CD14-positive monocyte (primary cell): ENCODE data around the gene KCNQ1. TPM values are rescaled to one million over a fixed set of nuclear protein-coding genes. Genes with fewer than 3 reads are reported as not detected.

Experiments
- DNase-seq, 3 donors: peaks; one replicate each; pipeline ENCODE4 v3.0.0-alpha.2; 2011 to 2022
- H2AFZ ChIP-seq: 2 replicates; pipeline ENCODE4 v1.6.0; 2012; ENCODE audit warnings: mild to moderate bottlenecking, low read depth, low read length, inconsistent platforms; ENCODE audit not compliant: insufficient read depth, poor library complexity, severe bottlenecking
- H3K27ac ChIP-seq, 2 donors: 1 replicate in 1 of 2; 2 replicates in 1 of 2; pipeline ENCODE4 v1.5.1; 2012 to 2013; ENCODE audit warnings: low read length in 2 of 2, control low read depth in 1 of 2, inconsistent platforms in 1 of 2, low read depth in 1 of 2, mild to moderate bottlenecking in 1 of 2
- H3K27me3 ChIP-seq, 2 donors: one replicate each; pipeline versions ENCODE4 v1.6.0 to v1.6.1; 2011 to 2013; ENCODE audit warnings: low read length in 2 of 2; ENCODE audit not compliant: control insufficient read depth in 2 of 2, insufficient read depth in 2 of 2
- H3K36me3 ChIP-seq, 2 donors: replicated peaks in 1 of 2; 1 replicate in 1 of 2; 2 replicates in 1 of 2; pipeline versions ENCODE4 v1.5.1 to v1.6.1; 2012 to 2013; ENCODE audit warnings: low read length in 2 of 2, control low read depth in 1 of 2, inconsistent platforms in 1 of 2, mild to moderate bottlenecking in 1 of 2; ENCODE audit not compliant: insufficient read depth in 2 of 2, control insufficient read depth in 1 of 2
- H3K4me1 ChIP-seq, 2 donors: 1 replicate in 1 of 2; 2 replicates in 1 of 2; pipeline versions ENCODE4 v1.5.1 to v1.6.1; 2012 to 2013; ENCODE audit warnings: low read length in 2 of 2, control low read depth in 1 of 2, inconsistent platforms in 1 of 2, mild to moderate bottlenecking in 1 of 2, moderate library complexity in 1 of 2; ENCODE audit not compliant: insufficient read depth in 2 of 2, control insufficient read depth in 1 of 2
- H3K4me2 ChIP-seq: replicated peaks from 2 replicates; pipeline ENCODE3; 2012; ENCODE audit warnings: low read length, moderate library complexity, mild to moderate bottlenecking; ENCODE audit not compliant: poor library complexity, severe bottlenecking; ENCODE audit errors: extremely low read depth
- H3K4me3 ChIP-seq, 3 experiments: fragments of 200-600 bp in 1 of 3; sonication (generic) in 1 of 3; replicated peaks in 1 of 3; 1 replicate in 2 of 3; 2 replicates in 1 of 3; pipeline ENCODE4 v1.5.1; 2011 to 2013; ENCODE audit warnings: low read length in 3 of 3, mild to moderate bottlenecking in 3 of 3, control low read depth in 2 of 3, low read depth in 2 of 3, inconsistent platforms in 1 of 3, moderate library complexity in 1 of 3
- H3K79me2 ChIP-seq: 2 replicates; pipeline ENCODE4 v1.6.0; 2012; ENCODE audit warnings: mild to moderate bottlenecking, control low read depth, inconsistent platforms, low read length, moderate library complexity; ENCODE audit not compliant: insufficient read depth
- H3K9ac ChIP-seq: 2 replicates; pipeline ENCODE4 v1.6.0; 2017; ENCODE audit warnings: low read length, mild to moderate bottlenecking; ENCODE audit not compliant: insufficient read depth, poor library complexity, severe bottlenecking
- H3K9me3 ChIP-seq, 2 donors: replicated peaks in 1 of 2; 1 replicate in 1 of 2; 2 replicates in 1 of 2; pipeline versions ENCODE4 v1.5.1 to v1.6.1; 2012 to 2013; ENCODE audit warnings: low read length in 2 of 2, control low read depth in 1 of 2; ENCODE audit not compliant: control insufficient read depth in 1 of 2, insufficient read depth in 1 of 2
- H4K20me1 ChIP-seq: 2 replicates; pipeline ENCODE4 v1.6.0; 2012; ENCODE audit warnings: mild to moderate bottlenecking, low read length, control low read depth, moderate library complexity; ENCODE audit not compliant: insufficient read depth
- H3K27ac Mint-ChIP-seq, 7 donors: one replicate each; pipeline ENCODE4 v1.8.0; 2020; ENCODE audit warnings: mild to moderate bottlenecking in 7 of 7, mixed read lengths in 7 of 7, moderate library complexity in 6 of 7, inconsistent platforms in 2 of 7
- H3K27me3 Mint-ChIP-seq, 3 donors: one replicate each; pipeline ENCODE4 v1.8.0; 2021 to 2022; ENCODE audit warnings: low read depth in 3 of 3, mild to moderate bottlenecking in 3 of 3, mixed read lengths in 3 of 3, moderate library complexity in 3 of 3, inconsistent platforms in 1 of 3
- H3K36me3 Mint-ChIP-seq, 2 donors: one replicate each; pipeline ENCODE4 v1.8.0; 2020; ENCODE audit warnings: mixed read lengths in 2 of 2, inconsistent platforms in 1 of 2, mild to moderate bottlenecking in 1 of 2
- H3K4me1 Mint-ChIP-seq: one replicate; pipeline ENCODE4 v1.8.0; 2020; ENCODE audit warnings: mild to moderate bottlenecking, mixed read lengths
- H3K4me3 Mint-ChIP-seq, 2 donors: one replicate each; pipeline ENCODE4 v1.8.0; 2020; ENCODE audit warnings: mild to moderate bottlenecking in 2 of 2, mixed read lengths in 2 of 2, moderate library complexity in 1 of 2
- H3K9me3 Mint-ChIP-seq, 7 donors: one replicate each; pipeline ENCODE4 v1.8.0; 2020 to 2022; ENCODE audit warnings: mixed read lengths in 7 of 7, mild to moderate bottlenecking in 6 of 7, moderate library complexity in 6 of 7, inconsistent platforms in 2 of 7
- CTCF ChIP-seq: fragments of 200-600 bp; IDR thresholded peaks from one replicate; pipeline ENCODE4 v1.8.0; 2022; ENCODE audit warnings: antibody characterized with exemption, mild to moderate bottlenecking
- WGBS: methylation state at CpG from one replicate; pipeline ENCODE4 v1.1.5; 2013; ENCODE audit warnings: missing lambda C conversion rate; ENCODE audit not compliant: insufficient coverage; 5-methylcytosine and 5-hydroxymethylcytosine counted together
- intact Hi-C, 2 donors: fragments of 100-400 bp; cut with micrococcal nuclease; formaldehyde crosslinking; loops; one replicate each; pipeline versions ENCODE4 v1.15.0 to v1.15.1; 2023
- polyA plus RNA-seq, 3 donors: library from polyadenylated mRNA; depleted of rRNA in 1 of 3; unstranded in 2 of 3; stranded (reverse) in 1 of 3; fragments of 300-500 nt in 2 of 3; fragments of >200 nt in 1 of 3; fragmentation: Illumina TruSeq in 2 of 3; gene quantifications; 1 replicate in 2 of 3; 2 replicates in 1 of 3; pipeline ENCODE4 v1.2.3, GENCODE V29; 2012 to 2021

Gene KCNQ1
- polyA plus RNA-seq, 3 donors = 14.9 to 31.8 (median 21.6) TPM

GRCh38 chr11:2832533-2833020 lies 387.8 kb downstream of the KCNQ1 start:
- no peak overlapping the region for H3K27ac Mint-ChIP-seq
- peaks cover 38% of the 10 kb centered on the region for H3K4me1 Mint-ChIP-seq
- no peak for TF ChIP-seq CTCF
- Histone ChIP-seq H3K4me2 (no peak overlapping the region), H3K27me3 (no peaks in the 10 kb centered on the region), H3K27ac (no peak overlapping the region), H3K9ac (no peak overlapping the region), H3K4me1 (peaks cover 21 to 40% of the 10 kb centered on the region in 2 donors), H3K4me3 (no peak overlapping the region), H2AFZ (no peak overlapping the region), H3K36me3 (peaks cover 0 to 4% of the 10 kb centered on the region in 2 donors), H4K20me1 (peaks cover 51% of the 10 kb centered on the region), H3K79me2 (no peaks in the 10 kb centered on the region), H3K9me3 (peaks cover 7 to 11% of the 10 kb centered on the region in 2 donors)
- no peak for DNase-seq
- H3K4me3 Mint-ChIP-seq = no peak overlapping the region
- 75% methylated on average over 5 of the region's 8 CpGs for WGBS
- H3K27me3 Mint-ChIP-seq = peaks cover 4 to 11% (median 8%) of the 10 kb centered on the region in 3 donors
- peaks cover 11 to 17% (median 14%) of the 10 kb centered on the region in 7 donors for H3K9me3 Mint-ChIP-seq
- intact Hi-C loops = no loop called here
- peaks cover 22 to 23% of the 10 kb centered on the region in 2 donors for H3K36me3 Mint-ChIP-seq

DNA sequence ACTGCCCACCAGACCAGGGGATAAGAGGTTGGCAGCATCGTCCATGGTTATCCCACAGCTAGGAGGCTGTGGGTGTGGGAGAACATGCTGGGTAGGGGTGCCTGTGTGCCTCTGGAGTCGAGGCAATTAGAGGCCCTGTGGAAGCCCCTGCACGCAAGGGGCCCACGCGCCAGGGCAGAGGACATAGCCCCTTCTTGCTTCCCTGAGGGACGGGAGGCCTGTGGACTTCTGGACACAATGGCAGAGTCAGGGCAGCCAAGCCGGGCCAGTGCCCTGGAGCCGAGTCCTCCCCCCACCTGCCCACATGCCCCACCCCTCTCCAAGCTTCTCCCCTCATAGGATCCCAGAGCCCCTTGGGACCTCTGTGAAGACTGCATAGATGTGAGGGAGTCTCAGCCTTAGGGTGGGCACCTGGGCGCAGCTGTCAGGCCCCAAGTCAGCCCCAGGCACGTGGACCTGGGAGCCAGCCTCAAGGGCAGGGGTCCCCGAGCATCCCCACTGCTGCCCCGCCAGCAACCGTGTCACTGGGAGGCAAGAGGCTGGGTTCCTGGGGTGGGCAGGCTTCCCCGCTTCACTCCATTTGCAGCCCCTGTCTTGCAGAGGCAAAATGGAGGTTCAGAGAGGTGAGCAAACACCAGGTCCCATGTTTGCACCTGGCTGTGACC lies 388.4 kb downstream of the KCNQ1 start:
- Mint-ChIP-seq H3K4me1 (peaks cover 35% of the 10 kb centered on the region), H3K4me3 (no peak overlapping the region), H3K27me3 (peaks cover 4 to 17% (median 10%) of the 10 kb centered on the region in 3 donors), H3K9me3 (peaks cover 11 to 17% (median 13%) of the 10 kb centered on the region in 7 donors), H3K36me3 (peaks cover 16 to 18% of the 10 kb centered on the region in 2 donors), H3K27ac (no peak overlapping the region)
- DNase-seq = no peak
- Histone ChIP-seq H3K27me3 (no peaks in the 10 kb centered on the region), H3K36me3 (peaks cover 0 to 4% of the 10 kb centered on the region in 2 donors), H3K4me3 (no peak overlapping the region), H3K4me1 (peaks cover 19 to 40% of the 10 kb centered on the region in 2 donors), H3K4me2 (no peak overlapping the region), H3K79me2 (no peaks in the 10 kb centered on the region), H3K9ac (no peak overlapping the region), H2AFZ (no peak overlapping the region), H3K9me3 (peaks cover 7 to 11% of the 10 kb centered on the region in 2 donors), H4K20me1 (peaks cover 57% of the 10 kb centered on the region), H3K27ac (no peak overlapping the region)
- intact Hi-C loops = no loop called here
- WGBS = 98% methylated on average over 6 of the region's 14 CpGs
- TF ChIP-seq CTCF = no peak
